Mucosa of gallbladder (tissue), 1 donor: ENCODE data around the gene LRATD1. TPM values are rescaled to one million over a fixed set of nuclear protein-coding genes. Genes with fewer than 3 reads are reported as not detected.

Experiments used
- DNase-seq: peaks from one replicate; pipeline ENCODE4 v3.0.0-alpha.2; 2020; ENCODE audit warnings: low spot score
- total RNA-seq: library from RNA; stranded (reverse); gene quantifications from one replicate; pipeline ENCODE4 v1.2.1, GENCODE V29; 2021
- donor health status: DM: no; HTN: no; CAD: no.

The LRATD1 gene
- total RNA-seq, 1 donor from 2014 or later: 33.4 TPM

- DNase-seq: no peak
These were observed 1.1 kb downstream of the LRATD1 start for GRCh38 chr2:14633461-14634181.

- DNase-seq: no peak
These were observed 1.6 kb downstream of the LRATD1 start for GRCh38 chr2:14634182-14634488.

GRCh38 chr2:14634489-14635390, 2.2 kb downstream of the LRATD1 start:
- peak; percentile 90 for DNase-seq

- DNase-seq: peak; percentile 78
These were observed 2.9 kb downstream of the LRATD1 start for GRCh38 chr2:14635391-14635871.

GRCh38 chr2:14638488-14638887, 6.0 kb downstream of the LRATD1 start:
- no peak for DNase-seq

GRCh38 chr2:14641116-14641515, 8.6 kb downstream of the LRATD1 start:
- DNase-seq: no peak

- no peak for DNase-seq
These were observed 10.0 kb downstream of the LRATD1 start for GRCh38 chr2:14642499-14642898.

GRCh38 chr2:14647714-14648113, 15.2 kb downstream of the LRATD1 start:
- no peak for DNase-seq

- DNase-seq: no peak
These were observed 17.5 kb downstream of the LRATD1 start for GRCh38 chr2:14650066-14650465.

GRCh38 chr2:14654835-14655282, 22.3 kb downstream of the LRATD1 start:
- DNase-seq: no peak

GRCh38 chr2:14656146-14656545, 23.6 kb downstream of the LRATD1 start:
- DNase-seq: no peak

- DNase-seq: no peak
These were observed 28.6 kb downstream of the LRATD1 start for GRCh38 chr2:14661163-14661562.

GRCh38 chr2:14673351-14673875, 40.9 kb downstream of the LRATD1 start:
- no peak for DNase-seq

- DNase-seq: no peak
These were observed 43.0 kb downstream of the LRATD1 start for GRCh38 chr2:14675489-14675888.

GRCh38 chr2:14676371-14676770, 43.9 kb downstream of the LRATD1 start:
- no peak for DNase-seq

- no peak for DNase-seq
These were observed 44.5 kb downstream of the LRATD1 start for GRCh38 chr2:14677039-14677438.

- no peak for DNase-seq
These were observed 46.2 kb downstream of the LRATD1 start for GRCh38 chr2:14678761-14679160.

GRCh38 chr2:14681608-14682007, 49.1 kb downstream of the LRATD1 start:
- no peak for DNase-seq
